Measurements from ENCODE around the gene CASS4. TPM values are rescaled to one million over a fixed set of nuclear protein-coding genes. Genes with fewer than 3 reads are reported as not detected.

The CASS4 gene
- total RNA-seq, 1 donor, result under 0.01 TPM

DNA sequence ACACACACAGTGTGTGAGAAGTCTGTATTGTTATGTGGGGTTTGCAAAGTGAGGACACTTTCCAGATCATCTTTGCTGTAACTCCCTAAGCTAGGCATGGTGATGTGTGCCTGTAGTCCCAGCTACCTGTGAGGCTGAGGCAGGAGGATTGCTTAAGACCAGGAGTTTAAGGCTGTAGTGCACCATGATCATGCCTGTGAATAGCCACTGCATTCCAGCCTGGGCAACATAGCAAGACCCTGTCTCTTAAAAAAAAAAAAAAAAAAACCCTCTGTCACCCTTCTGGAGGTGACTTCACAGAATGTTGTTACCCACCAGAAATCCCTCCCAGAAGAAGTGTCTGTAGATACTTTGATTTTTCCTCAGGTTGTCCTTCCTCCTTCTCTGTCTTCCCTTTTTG, 14.9 kb downstream of the CASS4 start:
- H3K4me2 ChIP-seq (ENCODE audit: insufficient read depth, low read length), result no peak overlapping the region
- no peaks in the 10 kb centered on the region for H4K20me1 ChIP-seq (ENCODE audit: insufficient read depth, low read length)
- TF ChIP-seq CTCF (IDR thresholded peaks at IDR 0.05; ENCODE audit: extremely low read depth, low read depth, low read length), result no peak
- H3K27ac ChIP-seq (ENCODE audit: low read depth, low read length), result no peak overlapping the region
- no peak overlapping the region for H2AFZ ChIP-seq (ENCODE audit: low read length)
- H3K4me1 ChIP-seq (ENCODE audit: insufficient read depth, low read length), result peaks cover 33% of the 10 kb centered on the region
- no peaks in the 10 kb centered on the region for H3K79me2 ChIP-seq (ENCODE audit: insufficient read depth, low read length)
- no peak for DNase-seq (ENCODE audit: insufficient read length, low spot score, missing footprints)
- H3K36me3 ChIP-seq (ENCODE audit: insufficient read depth, low read length), result no peaks in the 10 kb centered on the region
- H3K9me3 ChIP-seq (ENCODE audit: low read depth, low read length), result no peaks in the 10 kb centered on the region
- H3K4me3 ChIP-seq (ENCODE audit: insufficient read depth, low read length), result no peak overlapping the region
- H3K27me3 ChIP-seq (ENCODE audit: insufficient read depth, low read length), result no peaks in the 10 kb centered on the region

GRCh38 chr20:56427797-56428196, 15.7 kb downstream of the CASS4 start:
- Histone ChIP-seq H3K36me3 (ENCODE audit: insufficient read depth, low read length) (no peaks in the 10 kb centered on the region), H3K4me2 (ENCODE audit: insufficient read depth, low read length) (no peak overlapping the region), H3K27me3 (ENCODE audit: insufficient read depth, low read length) (no peaks in the 10 kb centered on the region), H4K20me1 (ENCODE audit: insufficient read depth, low read length) (no peaks in the 10 kb centered on the region), H3K4me3 (ENCODE audit: insufficient read depth, low read length) (no peak overlapping the region), H2AFZ (ENCODE audit: low read length) (no peak overlapping the region), H3K27ac (ENCODE audit: low read depth, low read length) (peak overlapping the region; percentile 81), H3K9me3 (ENCODE audit: low read depth, low read length) (no peaks in the 10 kb centered on the region), H3K79me2 (ENCODE audit: insufficient read depth, low read length) (no peaks in the 10 kb centered on the region), H3K4me1 (ENCODE audit: insufficient read depth, low read length) (peaks cover 25% of the 10 kb centered on the region)
- no peak for TF ChIP-seq CTCF (IDR thresholded peaks at IDR 0.05; ENCODE audit: extremely low read depth, low read depth, low read length)
- no peak for DNase-seq (ENCODE audit: insufficient read length, low spot score, missing footprints)

DNA sequence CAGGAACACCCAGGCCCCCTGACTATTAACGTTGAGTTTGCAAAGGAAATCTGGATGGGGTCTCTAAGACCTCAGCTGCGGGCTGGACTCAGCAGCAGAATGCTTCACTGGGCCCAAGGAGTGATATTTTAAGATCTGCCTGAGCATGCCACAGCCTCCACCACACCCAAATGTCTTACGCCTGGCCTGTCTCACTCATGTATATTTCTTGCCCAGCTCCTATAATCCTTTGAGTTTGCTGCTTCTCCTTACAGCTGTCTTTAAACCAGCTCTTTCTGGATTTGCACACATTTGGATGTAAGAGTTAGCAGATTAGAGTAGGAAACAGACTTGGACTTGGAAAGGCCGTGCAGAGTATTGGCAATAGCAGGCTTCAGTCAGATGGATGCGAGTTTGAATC, 16.4 kb downstream of the CASS4 start:
- H4K20me1 ChIP-seq (ENCODE audit: insufficient read depth, low read length), result no peaks in the 10 kb centered on the region
- no peaks in the 10 kb centered on the region for H3K27me3 ChIP-seq (ENCODE audit: insufficient read depth, low read length)
- peaks cover 23% of the 10 kb centered on the region for H3K4me1 ChIP-seq (ENCODE audit: insufficient read depth, low read length)
- H3K9me3 ChIP-seq (ENCODE audit: low read depth, low read length), result no peaks in the 10 kb centered on the region
- no peaks in the 10 kb centered on the region for H3K36me3 ChIP-seq (ENCODE audit: insufficient read depth, low read length)
- H3K27ac ChIP-seq (ENCODE audit: low read depth, low read length), result peak overlapping the region; percentile 81
- no peak for DNase-seq (ENCODE audit: insufficient read length, low spot score, missing footprints)
- H3K79me2 ChIP-seq (ENCODE audit: insufficient read depth, low read length), result no peaks in the 10 kb centered on the region
- TF ChIP-seq CTCF (IDR thresholded peaks at IDR 0.05; ENCODE audit: extremely low read depth, low read depth, low read length), result no peak
- H3K4me2 ChIP-seq (ENCODE audit: insufficient read depth, low read length), result no peak overlapping the region
- H2AFZ ChIP-seq (ENCODE audit: low read length), result no peak overlapping the region
- no peak overlapping the region for H3K4me3 ChIP-seq (ENCODE audit: insufficient read depth, low read length)

DNA sequence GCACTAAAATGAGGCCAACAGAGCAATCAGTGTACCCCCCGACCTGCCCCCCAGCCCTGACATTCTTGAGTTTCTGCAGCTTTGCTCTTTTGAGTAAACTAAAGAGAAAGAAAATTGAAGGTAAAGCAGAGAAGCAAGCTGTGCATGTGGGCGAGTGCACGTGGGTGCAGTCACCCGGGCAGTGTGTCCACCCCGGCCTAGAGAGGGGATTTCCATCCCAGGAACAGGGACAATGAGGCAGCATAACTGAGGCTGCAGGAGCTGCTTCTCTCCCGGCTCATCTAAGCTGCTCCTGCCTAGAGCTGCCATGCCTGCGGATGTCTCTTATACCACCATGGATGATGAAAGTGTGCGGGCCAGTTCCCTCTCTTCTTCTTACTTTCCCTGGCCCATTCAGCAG, 16.8 kb downstream of the CASS4 start:
- Histone ChIP-seq H3K27ac (ENCODE audit: low read depth, low read length) (peak overlapping the region; percentile 81), H3K36me3 (ENCODE audit: insufficient read depth, low read length) (no peaks in the 10 kb centered on the region), H3K9me3 (ENCODE audit: low read depth, low read length) (no peaks in the 10 kb centered on the region), H3K4me1 (ENCODE audit: insufficient read depth, low read length) (peaks cover 27% of the 10 kb centered on the region), H2AFZ (ENCODE audit: low read length) (peak overlapping the region; percentile 47), H3K4me2 (ENCODE audit: insufficient read depth, low read length) (peak overlapping the region; percentile 12), H3K4me3 (ENCODE audit: insufficient read depth, low read length) (no peak overlapping the region), H3K27me3 (ENCODE audit: insufficient read depth, low read length) (no peaks in the 10 kb centered on the region), H4K20me1 (ENCODE audit: insufficient read depth, low read length) (no peaks in the 10 kb centered on the region), H3K79me2 (ENCODE audit: insufficient read depth, low read length) (no peaks in the 10 kb centered on the region)
- TF ChIP-seq CTCF (IDR thresholded peaks at IDR 0.05; ENCODE audit: extremely low read depth, low read depth, low read length), result no peak
- no peak for DNase-seq (ENCODE audit: insufficient read length, low spot score, missing footprints)
